GM23338 (cell line): Measurements from ENCODE around the gene CTNNA3. TPM values are rescaled to one million over a fixed set of nuclear protein-coding genes. Genes with fewer than 3 reads are reported as not detected.

Experiments
- ATAC-seq: fragments of 200-7000 bp; cut with Tn5 transposase; 3 replicates; pipeline ENCODE4 v1.9.1; 2020
- DNase-seq: peaks from one replicate; pipeline ENCODE4 v3.0.0-alpha.2; 2015; ENCODE audit warnings: low spot score
- H2AFZ ChIP-seq: fragments of 200-600 bp; sonication (generic); 2 replicates; pipeline ENCODE4 v1.8.0; 2016; ENCODE audit warnings: antibody characterized with exemption, mild to moderate bottlenecking, moderate library complexity
- H3F3A ChIP-seq: fragments of 200-600 bp; sonication (generic); replicated peaks from 2 replicates; pipeline ENCODE4 v1.8.0; 2017; ENCODE audit warnings: antibody characterized with exemption, mixed run types, low read depth
- H3K27ac ChIP-seq: fragments of 200-600 bp; sonication (generic); 2 replicates; pipeline ENCODE4 v1.6.1; 2016; ENCODE audit warnings: low read depth
- H3K27me3 ChIP-seq: fragments of 200-600 bp; sonication (generic); 2 replicates; pipeline ENCODE4 v1.8.0; 2016; ENCODE audit warnings: mild to moderate bottlenecking, mixed run types, moderate library complexity; ENCODE audit not compliant: insufficient read depth
- H3K36me3 ChIP-seq: fragments of 200-600 bp; sonication (generic); 2 replicates; pipeline ENCODE4 v1.8.0; 2016; ENCODE audit warnings: mild to moderate bottlenecking; ENCODE audit not compliant: insufficient read depth
- H3K4me1 ChIP-seq: fragments of 200-600 bp; sonication (generic); 2 replicates; pipeline ENCODE4 v1.8.0; 2016; ENCODE audit warnings: mild to moderate bottlenecking, moderate library complexity; ENCODE audit not compliant: insufficient read depth
- H3K4me2 ChIP-seq: fragments of 200-600 bp; sonication (generic); 2 replicates; pipeline ENCODE4 v1.7.1; 2017; ENCODE audit warnings: mixed run types
- H3K4me3 ChIP-seq: fragments of 200-600 bp; sonication (generic); 2 replicates; pipeline ENCODE4 v1.6.1; 2016; ENCODE audit warnings: mixed run types
- H3K79me2 ChIP-seq: fragments of 200-600 bp; sonication (generic); replicated peaks from 2 replicates; pipeline ENCODE4 v1.8.0; 2017; ENCODE audit warnings: mild to moderate bottlenecking; ENCODE audit not compliant: insufficient read depth
- H3K9me2 ChIP-seq: fragments of 200-600 bp; sonication (generic); 2 replicates; pipeline ENCODE4 v1.8.0; 2017; ENCODE audit not compliant: insufficient read depth
- H4K20me1 ChIP-seq: fragments of 200-600 bp; sonication (generic); replicated peaks from 2 replicates; pipeline ENCODE4 v1.8.0; 2017; ENCODE audit warnings: mild to moderate bottlenecking; ENCODE audit not compliant: insufficient read depth
- H3K27ac Mint-ChIP-seq: 2 replicates; pipeline ENCODE4 v1.8.0; 2020; ENCODE audit warnings: inconsistent platforms, mild to moderate bottlenecking, moderate library complexity, mixed read lengths
- H3K27me3 Mint-ChIP-seq: 3 replicates; pipeline ENCODE4 v1.8.0; 2022; ENCODE audit warnings: low read depth, mild to moderate bottlenecking, moderate library complexity, mixed read lengths, inconsistent platforms; ENCODE audit not compliant: insufficient read depth, poor library complexity
- H3K36me3 Mint-ChIP-seq: 3 replicates; pipeline ENCODE4 v1.8.0; 2021; ENCODE audit warnings: low read depth, mild to moderate bottlenecking, inconsistent platforms, moderate library complexity, mixed read lengths
- H3K4me1 Mint-ChIP-seq: 3 replicates; pipeline ENCODE4 v1.8.0; 2020; ENCODE audit warnings: mild to moderate bottlenecking, inconsistent platforms, mixed read lengths
- H3K4me3 Mint-ChIP-seq: 3 replicates; pipeline ENCODE4 v1.8.0; 2021; ENCODE audit warnings: moderate library complexity, mild to moderate bottlenecking, inconsistent platforms, mixed read lengths
- H3K9me3 Mint-ChIP-seq: 3 replicates; pipeline ENCODE4 v1.8.0; 2020; ENCODE audit warnings: moderate library complexity, mild to moderate bottlenecking, inconsistent platforms, mixed read lengths
- CREB1 ChIP-seq: fragments of 250-450 bp; sonication (Bioruptor Pico); IDR thresholded peaks from 2 replicates; pipeline ENCODE4 v1.5.0; 2020; ENCODE audit warnings: low read depth, mild to moderate bottlenecking, moderate library complexity
- CTCF ChIP-seq, 2 experiments: fragments of 200-600 bp in 1 of 2; sonication (generic) in 1 of 2; conservative IDR thresholded peaks; 2 replicates each; pipeline versions ENCODE4 v1.5.1 to v1.6.1; 2016 to 2017; ENCODE audit warnings: antibody characterized with exemption in 2 of 2, low read depth in 2 of 2, mild to moderate bottlenecking in 2 of 2, moderate library complexity in 1 of 2
- EZH2 ChIP-seq: fragments of 200-600 bp; sonication (generic); IDR thresholded peaks from one replicate; pipeline ENCODE4 v1.8.0; 2017; ENCODE audit warnings: antibody characterized with exemption, mild to moderate bottlenecking, low read depth; ENCODE audit not compliant: unreplicated experiment
- EZH2phosphoT487 ChIP-seq: fragments of 200-600 bp; sonication (generic); IDR thresholded peaks from one replicate; pipeline ENCODE4 v1.8.1; 2018; ENCODE audit warnings: antibody characterized with exemption; ENCODE audit not compliant: unreplicated experiment
- NANOG ChIP-seq: IDR thresholded peaks from 2 replicates; pipeline ENCODE4 v1.6.1; 2016; ENCODE audit warnings: antibody characterized with exemption, borderline replicate concordance
- POLR2AphosphoS5 ChIP-seq: IDR thresholded peaks from 2 replicates; pipeline ENCODE4 v1.6.1; 2016; ENCODE audit warnings: antibody characterized with exemption, low read depth
- REST ChIP-seq: IDR thresholded peaks from one replicate; pipeline ENCODE4 v1.6.1; 2018; ENCODE audit warnings: antibody characterized with exemption; ENCODE audit not compliant: unreplicated experiment
- STAT1 ChIP-seq: IDR thresholded peaks from one replicate; pipeline ENCODE4 v1.6.1; 2016; ENCODE audit warnings: antibody characterized with exemption; ENCODE audit not compliant: unreplicated experiment
- ZNF114 ChIP-seq: fragments of 250-450 bp; sonication (Bioruptor Pico); IDR thresholded peaks from 2 replicates; pipeline ENCODE4 v1.5.0; 2020; ENCODE audit warnings: mild to moderate bottlenecking, moderate library complexity
- ZNF331 ChIP-seq: fragments of 250-450 bp; sonication (Bioruptor Pico); IDR thresholded peaks from 2 replicates; pipeline ENCODE4 v1.5.0; 2020; ENCODE audit warnings: low read depth, mild to moderate bottlenecking, moderate library complexity
- ZNF462 ChIP-seq: fragments of 250-450 bp; sonication (Bioruptor Pico); IDR thresholded peaks from 2 replicates; pipeline ENCODE4 v1.5.0; 2020; ENCODE audit warnings: mild to moderate bottlenecking, moderate library complexity
- polyA plus RNA-seq: library from polyadenylated mRNA; unstranded; fragments of >200 nt; fragmentation: Nextera tagmentation; extraction: Ambion mirVana; gene quantifications from 2 replicates; pipeline ENCODE4 v1.2.1, GENCODE V29; 2016
- total RNA-seq: library from RNA; depleted of rRNA; stranded (reverse); fragments of >200 nt; shearing (Covaris generic); gene quantifications from 2 replicates; pipeline ENCODE4 v1.2.3, GENCODE V29; 2014

Gene CTNNA3
- total and polyA plus RNA-seq, 2 experiments from 2014 or later, result 0.71 to 3.3 TPM

GRCh38 chr10:65903620-65904019 lies 1792.4 kb downstream of the CTNNA3 start (continued):
- TF ChIP-seq REST (no peak), POLR2AphosphoS5 (no peak), STAT1 (no peak), ZNF114 (CRISPR knock-in tag) (no peak)

- DNase-seq, result no peak
- Histone ChIP-seq H3K27ac (no peak overlapping the region), H3K4me1 (no peaks in the 10 kb centered on the region), H3K36me3 (no peaks in the 10 kb centered on the region), H4K20me1 (no peaks in the 10 kb centered on the region), H2AFZ (no peak overlapping the region), H3K4me3 (no peak overlapping the region), H3F3A (no peaks in the 10 kb centered on the region), H3K27me3 (no peaks in the 10 kb centered on the region), H3K79me2 (no peaks in the 10 kb centered on the region), H3K4me2 (no peak overlapping the region), H3K9me2 (0 out of 2 replicates have a peak, but pooled peaks cover 11% of the 10 kb centered on the region)
- Mint-ChIP-seq H3K4me1 (no peaks in the 10 kb centered on the region), H3K27me3 (no peaks in the 10 kb centered on the region), H3K4me3 (no peak overlapping the region), H3K36me3 (no peaks in the 10 kb centered on the region), H3K9me3 (no peaks in the 10 kb centered on the region), H3K27ac (no peak overlapping the region)
- no peak for ATAC-seq
- TF ChIP-seq REST, result no peak
- TF ChIP-seq CTCF (conservative IDR thresholded peaks at IDR 0.05; ENCODE audit: low read depth in 2 of 2), result no peak
- no peak for TF ChIP-seq STAT1
- no peak for TF ChIP-seq ZNF331 (CRISPR knock-in tag)
- TF ChIP-seq EZH2, result no peak
- TF ChIP-seq ZNF462 (CRISPR knock-in tag), result no peak
- no peak for TF ChIP-seq CREB1
- no peak for TF ChIP-seq NANOG
- no peak for TF ChIP-seq EZH2phosphoT487
Measured at GRCh38 chr10:65900271-65900670, 1795.7 kb downstream of the CTNNA3 start.
